22Rv1 (cell line): ENCODE measurements around the gene ETS1.

Source experiments
- CTCF ChIP-seq: fragments of 450-650 bp; IDR thresholded peaks from 2 replicates; pipeline ENCODE4 v1.5.1; 2017; ENCODE audit warnings: mild to moderate bottlenecking
- ZFX ChIP-seq: fragments of 450-650 bp; IDR thresholded peaks from 2 replicates; pipeline ENCODE4 v1.6.1; 2017; ENCODE audit warnings: antibody characterized with exemption, borderline replicate concordance

DNA sequence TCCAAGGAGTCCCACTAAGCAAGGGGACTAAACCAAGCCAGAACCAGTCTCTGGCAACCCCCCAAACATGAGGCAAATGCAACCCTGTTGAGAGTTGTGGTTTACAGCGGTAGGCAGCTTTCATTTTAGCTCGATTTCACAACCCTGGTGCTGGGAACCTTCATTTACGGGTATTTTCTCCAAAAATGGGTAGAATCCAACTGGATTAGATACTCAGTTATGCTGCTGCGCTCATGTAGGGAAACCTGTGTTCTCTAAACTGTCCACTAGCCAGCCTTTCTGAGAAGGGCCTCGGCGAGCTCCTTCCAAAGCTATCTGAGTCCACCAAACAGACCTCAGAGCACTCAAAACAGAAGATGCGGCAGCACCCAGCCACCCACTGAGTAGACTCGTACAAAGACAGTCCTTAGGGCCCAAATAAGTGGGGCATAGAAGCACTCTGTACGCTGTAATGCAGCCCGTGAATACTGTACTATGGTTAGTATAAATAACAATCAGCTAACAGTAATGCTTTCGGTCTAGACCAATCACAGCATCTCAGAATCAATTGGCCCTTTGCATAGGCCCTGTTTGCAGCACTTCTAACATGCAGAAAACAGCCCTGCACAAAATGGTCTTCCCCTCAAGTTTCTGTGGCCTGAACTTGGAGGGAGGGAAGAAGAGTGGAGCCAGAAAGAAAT lies 104.7 kb downstream of the ETS1 start:
- TF ChIP-seq CTCF (no peak), ZFX (no peak)
